Activated CD8-positive, alpha-beta T cell treated with anti-CD3 and anti-CD28 coated beads for 36 hours (primary cell): ENCODE data around the gene CWC27. TPM values are rescaled to one million over a fixed set of nuclear protein-coding genes. Genes with fewer than 3 reads are reported as not detected.

Experiments used
- ATAC-seq: fragments of 200-7000 bp; cut with Tn5 transposase; one replicate; pipeline ENCODE4 v1.10.0; 2021; ENCODE audit warnings: mild to moderate bottlenecking, moderate library complexity
- CTCF ChIA-PET: fragments of 350-600 bp; sonication (Branson Sonifier 250); formaldehyde crosslinking; loops from one replicate; lab custom pipeline; 2021; ENCODE audit warnings: antibody characterized with exemption; lab: Charles Lee
- POLR2A ChIA-PET: fragments of 350-600 bp; sonication (Branson Sonifier 250); formaldehyde crosslinking; loops from one replicate; lab custom pipeline; 2021; ENCODE audit warnings: antibody characterized with exemption; lab: Charles Lee
- DNase-seq: peaks from one replicate; pipeline ENCODE4 v3.0.0-alpha.2; 2020
- H3K27ac Mint-ChIP-seq: one replicate; pipeline ENCODE4 v1.8.0; 2021; ENCODE audit warnings: mild to moderate bottlenecking, mixed read lengths
- H3K27me3 Mint-ChIP-seq: one replicate; pipeline ENCODE4 v1.8.0; 2021; ENCODE audit warnings: mixed read lengths
- H3K36me3 Mint-ChIP-seq: one replicate; pipeline ENCODE4 v1.8.0; 2021; ENCODE audit warnings: low read depth, mixed read lengths
- H3K4me1 Mint-ChIP-seq: one replicate; pipeline ENCODE4 v1.8.0; 2021; ENCODE audit warnings: low read depth, mixed read lengths
- H3K4me3 Mint-ChIP-seq: one replicate; pipeline ENCODE4 v1.8.0; 2021; ENCODE audit warnings: mild to moderate bottlenecking, moderate library complexity, mixed read lengths
- H3K9me3 Mint-ChIP-seq: one replicate; pipeline ENCODE4 v1.8.0; 2021; ENCODE audit warnings: mixed read lengths
- CTCF ChIP-seq: fragments of 200-600 bp; IDR thresholded peaks from one replicate; pipeline ENCODE4 v1.8.0; 2022; ENCODE audit warnings: antibody characterized with exemption, mild to moderate bottlenecking
- intact Hi-C: fragments of 100-400 bp; cut with micrococcal nuclease; formaldehyde crosslinking; loops from one replicate; pipeline ENCODE4 v1.10.0; 2022
- total RNA-seq, 2 experiments: library from RNA; stranded (reverse); gene quantifications; one replicate each; pipeline ENCODE4 v1.2.3, GENCODE V29; 2021

The CWC27 gene
- total RNA-seq, 2 experiments from 2014 or later, result 32.3 to 38.1 TPM

GRCh38 chr5:64963278-64963677 lies 194.5 kb downstream of the CWC27 start:
- H3K36me3 Mint-ChIP-seq, result peaks cover 10% of the 10 kb centered on the region
- H3K4me1 Mint-ChIP-seq, result no peaks in the 10 kb centered on the region
- H3K27ac Mint-ChIP-seq, result no peak overlapping the region
- no peak for TF ChIP-seq CTCF
- ChIA-PET POLR2A (no interaction called here), CTCF (interaction anchor here (1.0 kb wide), 1 partner anchor 112 kb away, joined by 3 read pairs; no protein-coding TSS in a partner anchor)
- ATAC-seq, result no peak
- no peak overlapping the region for H3K4me3 Mint-ChIP-seq
- H3K9me3 Mint-ChIP-seq, result peaks cover 2% of the 10 kb centered on the region
- intact Hi-C loops, result no loop called here
- no peaks in the 10 kb centered on the region for H3K27me3 Mint-ChIP-seq
- no peak for DNase-seq

- intact Hi-C loops, result no loop called here
- CTCF ChIA-PET, result no interaction called here
- DNase-seq, result no peak
- H3K27ac Mint-ChIP-seq, result no peak overlapping the region
- no peak for TF ChIP-seq CTCF
- POLR2A ChIA-PET, result no interaction called here
- H3K9me3 Mint-ChIP-seq, result no peaks in the 10 kb centered on the region
- peaks cover 21% of the 10 kb centered on the region for H3K36me3 Mint-ChIP-seq
- peaks cover 2% of the 10 kb centered on the region for H3K4me1 Mint-ChIP-seq
- no peak overlapping the region for H3K4me3 Mint-ChIP-seq
- no peak for ATAC-seq
- no peaks in the 10 kb centered on the region for H3K27me3 Mint-ChIP-seq
Measured at GRCh38 chr5:64968591-64969110, 199.9 kb downstream of the CWC27 start.

- Mint-ChIP-seq H3K9me3 (no peaks in the 10 kb centered on the region), H3K36me3 (peaks cover 24% of the 10 kb centered on the region), H3K27me3 (no peaks in the 10 kb centered on the region), H3K4me3 (no peak overlapping the region), H3K27ac (no peak overlapping the region), H3K4me1 (peaks cover 2% of the 10 kb centered on the region)
- CTCF ChIA-PET, result no interaction called here
- no peak for DNase-seq
- intact Hi-C loops, result no loop called here
- ATAC-seq, result no peak
- POLR2A ChIA-PET, result no interaction called here
- TF ChIP-seq CTCF, result no peak
Measured at GRCh38 chr5:64969578-64969977, 200.8 kb downstream of the CWC27 start.

GRCh38 chr5:64971513-64971912 lies 202.8 kb downstream of the CWC27 start:
- H3K4me1 Mint-ChIP-seq, result peaks cover 2% of the 10 kb centered on the region
- ATAC-seq (no peak), DNase-seq (no peak)
- H3K36me3 Mint-ChIP-seq, result peaks cover 26% of the 10 kb centered on the region
- no peaks in the 10 kb centered on the region for H3K27me3 Mint-ChIP-seq
- ChIA-PET POLR2A (no interaction called here), CTCF (no interaction called here)
- H3K27ac Mint-ChIP-seq, result no peak overlapping the region
- no peaks in the 10 kb centered on the region for H3K9me3 Mint-ChIP-seq
- intact Hi-C loops, result no loop called here
- no peak for TF ChIP-seq CTCF
- H3K4me3 Mint-ChIP-seq, result no peak overlapping the region

GRCh38 chr5:64971990-64972389 lies 203.3 kb downstream of the CWC27 start:
- intact Hi-C loops, result no loop called here
- Mint-ChIP-seq H3K9me3 (no peaks in the 10 kb centered on the region), H3K36me3 (peaks cover 26% of the 10 kb centered on the region), H3K4me1 (peaks cover 2% of the 10 kb centered on the region), H3K27ac (no peak overlapping the region), H3K4me3 (no peak overlapping the region), H3K27me3 (no peaks in the 10 kb centered on the region)
- ChIA-PET CTCF (no interaction called here), POLR2A (no interaction called here)
- ATAC-seq (no peak), DNase-seq (no peak)
- TF ChIP-seq CTCF, result no peak
